OCI-LY7 (cell line): ENCODE measurements around the gene STK32A. TPM values are rescaled to one million over a fixed set of nuclear protein-coding genes. Genes with fewer than 3 reads are reported as not detected.

Experiments
- BruUV-seq: library from RNA; stranded (reverse); fragments of 400-500 nt; replicated peaks from 2 replicates; lab custom pipeline; 2021; lab: Mats Ljungman, UMichigan
- CTCF ChIA-PET: fragments of 300-600 bp; sonication (Branson Sonifier 250); formaldehyde crosslinking; loops from one replicate; lab custom pipeline; 2022; ENCODE audit warnings: antibody characterized with exemption; ENCODE audit not compliant: unreplicated experiment; lab: Charles Lee
- POLR2A ChIA-PET: fragments of 300-600 bp; sonication (Branson Sonifier 250); formaldehyde crosslinking; loops from one replicate; lab custom pipeline; 2022; ENCODE audit warnings: antibody characterized with exemption; lab: Charles Lee
- DNase-seq: peaks from one replicate; pipeline ENCODE4 v3.0.0-alpha.2; 2015; ENCODE audit warnings: low spot score
- H2AFZ ChIP-seq: fragments of 200-600 bp; sonication (generic), shearing (Covaris generic); 2 replicates; pipeline ENCODE4 v1.6.1; 2014; ENCODE audit warnings: mild to moderate bottlenecking, antibody characterized with exemption, low read length, moderate library complexity
- H3K27ac ChIP-seq: fragments of 200-600 bp; sonication (generic); 2 replicates; pipeline ENCODE4 v1.5.1; 2014; ENCODE audit warnings: mixed run types, low read depth, mild to moderate bottlenecking, moderate library complexity, low read length, inconsistent platforms; ENCODE audit not compliant: poor library complexity, severe bottlenecking
- H3K36me3 ChIP-seq: fragments of 200-600 bp; sonication (generic); 2 replicates; pipeline ENCODE4 v1.6.1; 2014; ENCODE audit warnings: mild to moderate bottlenecking, antibody characterized with exemption, low read length, moderate library complexity, mixed read lengths; ENCODE audit not compliant: insufficient read depth
- H3K4me1 ChIP-seq: fragments of 200-600 bp; sonication (generic); 2 replicates; pipeline ENCODE4 v1.5.1; 2014; ENCODE audit warnings: mild to moderate bottlenecking, low read length; ENCODE audit not compliant: insufficient read depth, poor library complexity, severe bottlenecking
- H3K4me2 ChIP-seq: fragments of 200-600 bp; sonication (generic); 2 replicates; pipeline ENCODE4 v1.6.1; 2014; ENCODE audit warnings: mild to moderate bottlenecking, low read length
- H3K4me3 ChIP-seq: fragments of 200-600 bp; sonication (generic); 2 replicates; pipeline ENCODE4 v1.5.1; 2014; ENCODE audit warnings: mild to moderate bottlenecking, low read depth, low read length; ENCODE audit not compliant: poor library complexity, severe bottlenecking
- H3K79me2 ChIP-seq: fragments of 200-600 bp; sonication (generic); 2 replicates; pipeline ENCODE4 v1.6.1; 2016; ENCODE audit warnings: low read depth, mild to moderate bottlenecking, low read length, moderate library complexity, mixed read lengths; ENCODE audit not compliant: insufficient read depth
- H3K9me2 ChIP-seq: fragments of 200-600 bp; sonication (generic); 2 replicates; pipeline ENCODE4 v1.6.1; 2016; ENCODE audit warnings: mild to moderate bottlenecking, low read length, mixed read lengths; ENCODE audit not compliant: insufficient read depth
- H3K9me3 ChIP-seq: fragments of 200-600 bp; sonication (generic); 2 replicates; pipeline ENCODE4 v1.6.1; 2014; ENCODE audit warnings: mild to moderate bottlenecking, mixed run types, low read length, mixed read lengths
- H4K20me1 ChIP-seq: fragments of 200-600 bp; sonication (generic); 2 replicates; pipeline ENCODE4 v1.6.1; 2014; ENCODE audit warnings: mild to moderate bottlenecking, antibody characterized with exemption, low read length, moderate library complexity, mixed read lengths; ENCODE audit not compliant: insufficient read depth
- EZH2phosphoT487 ChIP-seq: fragments of 200-600 bp; sonication (generic); IDR thresholded peaks from 2 replicates; pipeline ENCODE4 v1.6.1; 2018; ENCODE audit warnings: low read depth, borderline replicate concordance, mild to moderate bottlenecking, mixed run types, antibody characterized with exemption, low read length, moderate library complexity, mixed read lengths
- intact Hi-C: fragments of 100-400 bp; cut with micrococcal nuclease; formaldehyde crosslinking; loops from one replicate; pipeline ENCODE4 v1.10.0; 2022; ENCODE audit not compliant: unreplicated experiment
- total RNA-seq, 2 experiments: library from RNA; depleted of rRNA in 1 of 2; stranded (reverse); fragments of >200 nt in 1 of 2; shearing (Covaris generic) in 1 of 2; gene quantifications; 2 replicates each; pipeline ENCODE4 v1.2.3, GENCODE V29; 2014 to 2022
- TF ChIP-seq, protein P1 (sequence below): fragments of 200-600 bp; sonication (generic); conservative IDR thresholded peaks from 2 replicates; pipeline ENCODE4 v1.5.1; 2014; ENCODE audit warnings: mild to moderate bottlenecking, antibody characterized with exemption, low read length, moderate library complexity, mixed read lengths

Gene STK32A
- total RNA-seq, 2 experiments from 2014 or later: not detected

DNA sequence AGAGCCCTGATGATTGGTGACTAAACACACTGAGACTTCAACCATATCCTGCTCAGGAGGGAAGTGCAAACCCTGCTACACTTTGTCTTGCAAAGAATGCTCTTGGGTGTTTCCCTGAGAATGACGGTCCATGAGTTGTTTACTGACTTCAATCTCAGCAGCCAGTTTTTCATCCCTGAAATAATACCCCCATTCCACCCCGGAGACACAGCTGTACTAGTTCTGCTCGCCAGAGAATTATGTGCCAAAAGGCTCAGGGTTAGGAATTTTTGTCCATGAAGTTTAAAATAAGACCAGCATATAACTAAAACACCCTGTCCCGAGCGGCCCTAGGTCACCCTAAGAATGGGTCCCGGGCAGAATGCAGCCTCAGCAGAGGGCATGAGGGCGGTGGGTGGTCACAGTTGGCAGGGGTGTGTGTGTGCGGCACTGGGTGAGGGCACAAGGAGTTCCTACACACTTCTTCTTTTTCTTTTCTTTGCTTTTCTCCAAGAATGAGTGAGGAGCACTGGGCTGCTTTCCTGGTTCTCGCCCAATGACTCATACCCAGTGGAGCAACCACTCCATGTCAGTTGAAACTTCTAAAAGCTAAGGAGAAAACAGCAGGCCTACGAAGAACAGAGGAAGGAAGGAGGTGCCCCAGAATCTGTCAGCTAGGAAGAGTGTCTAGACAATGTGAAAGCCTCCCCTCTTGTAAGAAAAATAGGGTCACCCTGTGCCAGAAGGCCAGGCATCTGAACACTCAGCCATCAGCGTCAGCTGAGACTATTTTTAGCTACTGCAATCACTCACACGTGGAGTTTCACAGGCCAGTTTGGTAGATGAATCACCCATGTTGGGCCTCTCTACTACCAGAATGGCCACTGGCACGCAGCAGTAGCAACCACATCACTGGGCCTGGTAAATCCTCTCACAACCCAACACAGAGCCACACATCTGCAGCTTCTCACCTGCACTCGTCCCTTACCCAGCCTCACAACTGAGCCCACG, 169.1 kb downstream of the STK32A start:
- no peaks in the 10 kb centered on the region for H3K4me1 ChIP-seq
- no peak overlapping the region for H2AFZ ChIP-seq
- no peaks in the 10 kb centered on the region for H3K9me2 ChIP-seq
- no peak overlapping the region for H3K4me3 ChIP-seq
- BruUV-seq: no TSS peak
- DNase-seq: no peak
- TF ChIP-seq, protein P1, sequence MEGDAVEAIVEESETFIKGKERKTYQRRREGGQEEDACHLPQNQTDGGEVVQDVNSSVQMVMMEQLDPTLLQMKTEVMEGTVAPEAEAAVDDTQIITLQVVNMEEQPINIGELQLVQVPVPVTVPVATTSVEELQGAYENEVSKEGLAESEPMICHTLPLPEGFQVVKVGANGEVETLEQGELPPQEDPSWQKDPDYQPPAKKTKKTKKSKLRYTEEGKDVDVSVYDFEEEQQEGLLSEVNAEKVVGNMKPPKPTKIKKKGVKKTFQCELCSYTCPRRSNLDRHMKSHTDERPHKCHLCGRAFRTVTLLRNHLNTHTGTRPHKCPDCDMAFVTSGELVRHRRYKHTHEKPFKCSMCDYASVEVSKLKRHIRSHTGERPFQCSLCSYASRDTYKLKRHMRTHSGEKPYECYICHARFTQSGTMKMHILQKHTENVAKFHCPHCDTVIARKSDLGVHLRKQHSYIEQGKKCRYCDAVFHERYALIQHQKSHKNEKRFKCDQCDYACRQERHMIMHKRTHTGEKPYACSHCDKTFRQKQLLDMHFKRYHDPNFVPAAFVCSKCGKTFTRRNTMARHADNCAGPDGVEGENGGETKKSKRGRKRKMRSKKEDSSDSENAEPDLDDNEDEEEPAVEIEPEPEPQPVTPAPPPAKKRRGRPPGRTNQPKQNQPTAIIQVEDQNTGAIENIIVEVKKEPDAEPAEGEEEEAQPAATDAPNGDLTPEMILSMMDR: no peak
- TF ChIP-seq EZH2phosphoT487: no peak
- H4K20me1 ChIP-seq: no peaks in the 10 kb centered on the region
- CTCF ChIA-PET: no interaction called here
- intact Hi-C loops: no loop called here
- H3K79me2 ChIP-seq: no peaks in the 10 kb centered on the region
- POLR2A ChIA-PET: interaction anchor here (0.6 to 0.7 kb wide), 2 partner anchors 12 to 1957 kb away, joined by 3 read pairs; no protein-coding TSS in a partner anchor
- H3K27ac ChIP-seq: no peak overlapping the region
- no peaks in the 10 kb centered on the region for H3K9me3 ChIP-seq
- no peak overlapping the region for H3K4me2 ChIP-seq
- H3K36me3 ChIP-seq: no peaks in the 10 kb centered on the region

DNA sequence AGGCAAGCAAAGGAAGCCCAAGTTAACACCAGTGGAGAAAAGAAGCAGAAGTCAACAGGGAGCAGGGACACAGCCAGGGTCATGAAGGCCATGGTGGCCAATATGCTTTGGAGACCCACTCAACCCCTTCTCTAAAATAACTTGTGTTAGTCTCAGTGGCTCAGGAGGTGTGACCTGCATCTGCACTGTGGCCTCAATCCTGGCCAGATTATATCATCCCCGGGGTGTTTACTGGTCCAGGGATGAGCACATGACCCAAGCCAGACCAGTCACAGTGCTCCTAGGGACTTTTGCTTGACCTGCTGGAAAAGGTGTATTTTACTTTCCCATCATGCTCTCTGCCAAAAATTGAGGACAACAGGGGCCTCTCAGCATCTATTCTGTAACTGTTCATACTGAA, 169.9 kb downstream of the STK32A start:
- H3K79me2 ChIP-seq: no peaks in the 10 kb centered on the region
- no peaks in the 10 kb centered on the region for H4K20me1 ChIP-seq
- no peak overlapping the region for H3K27ac ChIP-seq
- no peak for DNase-seq
- no peak overlapping the region for H3K4me2 ChIP-seq
- H3K9me2 ChIP-seq: no peaks in the 10 kb centered on the region
- no TSS peak for BruUV-seq
- H3K4me3 ChIP-seq: no peak overlapping the region
- no peaks in the 10 kb centered on the region for H3K9me3 ChIP-seq
- H3K36me3 ChIP-seq: no peaks in the 10 kb centered on the region
- TF ChIP-seq EZH2phosphoT487: no peak
- TF ChIP-seq, protein P1: no peak
- H3K4me1 ChIP-seq: no peaks in the 10 kb centered on the region
- intact Hi-C loops: no loop called here
- ChIA-PET CTCF (no interaction called here), POLR2A (no interaction called here)
- H2AFZ ChIP-seq: no peak overlapping the region

DNA sequence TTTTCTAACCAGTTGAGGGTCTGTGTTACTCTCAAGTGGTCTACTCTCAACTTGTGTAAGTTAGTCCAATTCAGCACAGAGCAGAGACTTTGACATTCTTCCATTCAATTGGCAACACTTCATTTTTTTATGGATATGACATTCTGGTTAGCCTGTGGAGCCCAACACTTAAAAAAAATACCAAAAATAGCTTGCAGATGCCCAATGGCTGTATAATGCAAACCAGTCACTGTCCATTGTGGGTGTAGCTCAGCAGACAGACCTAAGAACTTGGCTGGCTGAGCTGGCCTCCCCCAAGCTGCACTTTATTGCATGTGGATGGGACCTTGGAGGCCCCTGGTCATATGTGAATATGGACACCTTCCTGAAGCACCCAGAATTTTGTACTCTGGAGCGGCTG, 171.8 kb downstream of the STK32A start:
- no peaks in the 10 kb centered on the region for H4K20me1 ChIP-seq
- POLR2A ChIA-PET: interaction anchor here (0.7 kb wide), 1 partner anchor 9 kb away, joined by 3 read pairs; no protein-coding TSS in a partner anchor
- H3K27ac ChIP-seq: no peak overlapping the region
- no peaks in the 10 kb centered on the region for H3K9me3 ChIP-seq
- no peak for DNase-seq
- intact Hi-C loops: no loop called here
- H3K79me2 ChIP-seq: no peaks in the 10 kb centered on the region
- no peak overlapping the region for H3K4me2 ChIP-seq
- H3K4me3 ChIP-seq: no peak overlapping the region
- H3K4me1 ChIP-seq: no peaks in the 10 kb centered on the region
- H3K36me3 ChIP-seq: no peaks in the 10 kb centered on the region
- H2AFZ ChIP-seq: no peak overlapping the region
- TF ChIP-seq, protein P1: no peak
- no peak for TF ChIP-seq EZH2phosphoT487
- no peaks in the 10 kb centered on the region for H3K9me2 ChIP-seq
- BruUV-seq: no TSS peak
- CTCF ChIA-PET: no interaction called here
